Fibroblast of skin of left biceps (primary cell): ENCODE measurements around the gene TBX4.
"Not testable (repeated sequence)": the region's sequence is repeated elsewhere in the genome, so short reads cannot be mapped to it uniquely, and the experiment has no call there.

Experiments used
- DNase-seq, 2 experiments: peaks; one replicate each; pipeline ENCODE4 v3.0.0-alpha.2; 2013; ENCODE audit warnings: low read depth in 2 of 2

Gene TBX4

DNA sequence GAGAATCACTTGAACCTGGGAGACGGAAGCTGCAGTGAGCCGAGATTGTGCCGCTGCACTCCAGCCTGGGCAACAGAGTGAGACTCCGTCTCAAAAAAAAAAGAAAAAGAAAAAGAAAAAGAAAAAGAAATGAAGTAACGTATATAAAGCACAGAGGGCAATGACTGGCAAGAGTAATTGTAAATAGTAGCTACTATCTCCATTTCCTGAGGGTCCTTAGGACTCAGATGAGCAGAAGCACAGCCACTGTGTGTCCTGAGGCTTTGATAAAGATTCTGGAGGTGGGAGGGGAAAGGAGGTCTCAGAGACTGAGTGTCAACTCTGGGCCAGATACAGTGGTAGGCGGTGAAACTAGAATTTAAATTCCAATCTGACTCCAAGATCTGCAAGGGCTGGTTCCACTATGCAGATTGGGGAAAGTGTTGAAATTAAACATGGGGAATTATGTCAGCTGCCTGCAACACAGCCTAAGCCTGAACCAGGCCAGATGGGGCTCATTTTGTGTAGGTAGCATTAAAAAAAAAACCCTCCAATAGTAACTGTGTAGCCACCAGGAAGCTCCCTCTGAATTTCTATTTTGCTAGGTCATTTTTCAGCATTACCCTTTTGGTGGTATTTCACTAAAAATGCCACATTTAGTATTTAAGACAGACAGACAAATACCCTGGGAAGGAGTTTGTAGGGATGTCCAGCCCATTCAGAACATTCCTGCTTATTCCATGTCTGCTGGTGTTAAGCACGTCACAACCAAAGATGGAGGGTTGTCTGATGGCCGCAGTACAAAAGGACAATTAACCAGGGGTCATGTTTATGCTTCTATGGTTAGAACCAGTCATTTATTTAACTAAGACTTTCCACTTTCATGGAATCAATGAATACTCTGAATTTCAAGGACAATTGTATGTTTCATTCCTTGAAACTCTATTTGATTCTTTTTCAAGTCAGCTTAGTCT is 46.1 kb downstream of the TBX4 start:
- DNase-seq: no peak

DNA sequence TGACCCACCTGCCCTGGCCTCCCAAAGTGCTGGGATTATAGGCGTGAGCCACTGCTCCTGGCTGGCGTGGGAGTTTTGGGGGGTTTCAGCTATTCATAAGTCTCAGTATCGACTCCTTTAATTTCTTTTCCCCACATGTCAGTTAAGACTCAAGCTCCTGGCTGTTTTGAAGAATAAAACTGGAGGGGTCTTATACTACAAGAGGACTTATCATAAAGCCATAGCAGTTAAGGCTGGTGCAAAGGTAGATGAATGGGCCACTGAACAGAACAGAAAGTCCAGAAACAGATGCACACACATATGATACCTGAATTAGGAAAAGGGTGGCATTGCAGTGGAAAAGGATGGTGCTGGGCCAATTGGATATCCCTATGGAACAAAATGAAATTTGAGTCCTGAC is 47.4 kb downstream of the TBX4 start:
- DNase-seq: no peak

- DNase-seq: no peak
These were observed 48.1 kb downstream of the TBX4 start for GRCh38 chr17:61500287-61500686.

GRCh38 chr17:61502292-61502691 is 50.1 kb downstream of the TBX4 start:
- no peak for DNase-seq

- DNase-seq: no peak
These were observed 51.7 kb downstream of the TBX4 start for GRCh38 chr17:61503961-61504360.

DNA sequence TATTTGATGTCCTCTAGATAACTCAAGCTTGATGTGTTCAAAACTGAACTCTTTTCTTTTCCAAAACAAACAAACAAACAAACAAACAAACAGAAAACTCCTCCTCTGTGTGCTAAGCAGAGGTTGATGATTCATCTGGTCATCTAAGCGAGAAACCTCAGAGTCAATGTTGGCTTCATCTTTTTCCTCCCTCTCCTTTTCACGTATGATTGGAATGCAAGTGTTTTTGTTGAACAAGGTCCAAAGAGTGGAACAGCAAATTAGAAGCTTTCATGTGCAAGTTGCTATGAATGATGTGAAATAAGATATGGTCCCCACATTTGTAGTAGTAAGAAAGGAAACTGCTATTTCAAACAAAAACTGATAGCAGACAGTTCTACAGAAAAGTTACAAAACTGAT is 52.5 kb downstream of the TBX4 start:
- peak; percentile 53 to 54 for DNase-seq

DNA sequence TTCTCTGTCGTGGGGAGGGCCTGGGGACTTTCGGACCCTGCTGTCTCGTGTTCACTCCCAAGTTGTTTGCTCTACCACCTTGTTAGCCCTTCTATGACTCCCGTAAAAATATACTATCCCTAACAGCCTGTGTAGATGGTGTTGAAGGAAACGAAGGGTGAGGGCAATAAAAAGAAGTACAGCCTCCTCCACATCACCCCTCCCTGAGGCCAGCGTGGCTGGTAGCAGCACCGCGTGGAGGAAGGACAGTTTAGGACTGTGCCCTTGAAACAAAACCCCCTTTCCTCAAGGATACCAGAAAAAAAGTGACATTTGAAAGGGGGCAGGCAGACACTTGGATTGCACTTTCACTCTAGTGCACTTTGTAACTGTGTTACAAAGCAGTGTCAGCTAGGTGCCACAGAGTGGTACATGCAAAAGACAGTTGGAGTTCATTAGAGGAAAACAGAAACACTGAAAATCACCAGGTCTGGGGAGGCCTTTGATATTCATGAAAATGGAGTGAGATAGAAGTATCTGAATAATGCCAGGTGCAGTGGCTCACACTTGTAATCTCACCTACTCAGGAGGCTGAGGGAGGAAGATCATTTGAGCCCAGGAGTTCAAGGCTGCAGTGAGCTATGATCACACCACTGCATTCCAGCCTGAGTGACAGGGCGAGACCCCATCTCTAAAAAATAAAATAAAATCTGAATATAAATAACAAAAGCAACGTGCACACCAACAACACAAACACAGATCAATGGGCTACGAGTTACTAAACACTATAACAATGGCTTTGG is 53.8 kb downstream of the TBX4 start:
- no peak for DNase-seq

- no peak for DNase-seq
These were observed 55.3 kb downstream of the TBX4 start for GRCh38 chr17:61507383-61508066.

DNA sequence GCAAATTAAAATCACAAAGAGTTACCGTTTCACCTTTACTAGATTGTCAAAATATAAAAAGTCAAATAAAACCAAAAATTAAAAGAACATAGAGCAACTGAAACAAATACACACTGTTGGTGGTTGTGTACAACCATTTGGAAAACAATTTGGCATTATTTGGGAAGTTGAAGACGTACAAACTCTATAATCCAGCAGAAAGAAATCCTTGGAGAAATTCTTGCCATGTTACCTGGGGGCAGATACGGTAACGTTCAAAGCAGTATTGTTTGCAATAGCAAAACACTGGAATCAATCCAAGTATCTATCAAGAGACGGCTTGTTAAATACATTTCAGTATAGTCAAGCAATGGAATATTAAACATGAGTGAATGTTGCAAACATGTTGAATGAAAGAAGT is 56.7 kb downstream of the TBX4 start:
- DNase-seq: no peak

DNA sequence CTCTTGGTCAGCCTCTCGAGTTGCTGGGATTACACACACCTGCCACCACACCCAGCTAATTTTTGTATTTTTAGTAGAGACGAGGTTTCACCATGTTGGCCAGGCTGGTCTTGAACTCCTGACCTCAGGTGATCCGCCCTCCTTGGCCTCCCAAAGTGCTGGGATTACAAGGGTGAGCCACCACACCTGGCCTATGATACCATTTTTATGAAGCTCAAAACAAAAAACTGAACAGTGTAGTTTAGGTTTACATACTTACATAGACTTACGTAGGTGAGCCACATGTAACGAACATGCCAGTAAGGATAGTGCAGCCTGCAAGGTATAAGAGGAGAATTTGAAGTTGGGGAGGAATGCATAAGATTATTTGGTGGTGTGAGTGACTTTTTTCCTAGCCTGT is 57.2 kb downstream of the TBX4 start:
- not testable (repeated sequence) for DNase-seq

GRCh38 chr17:61510237-61510636 is 58.0 kb downstream of the TBX4 start:
- no peak for DNase-seq

GRCh38 chr17:61510991-61511390 is 58.8 kb downstream of the TBX4 start:
- no peak for DNase-seq

DNA sequence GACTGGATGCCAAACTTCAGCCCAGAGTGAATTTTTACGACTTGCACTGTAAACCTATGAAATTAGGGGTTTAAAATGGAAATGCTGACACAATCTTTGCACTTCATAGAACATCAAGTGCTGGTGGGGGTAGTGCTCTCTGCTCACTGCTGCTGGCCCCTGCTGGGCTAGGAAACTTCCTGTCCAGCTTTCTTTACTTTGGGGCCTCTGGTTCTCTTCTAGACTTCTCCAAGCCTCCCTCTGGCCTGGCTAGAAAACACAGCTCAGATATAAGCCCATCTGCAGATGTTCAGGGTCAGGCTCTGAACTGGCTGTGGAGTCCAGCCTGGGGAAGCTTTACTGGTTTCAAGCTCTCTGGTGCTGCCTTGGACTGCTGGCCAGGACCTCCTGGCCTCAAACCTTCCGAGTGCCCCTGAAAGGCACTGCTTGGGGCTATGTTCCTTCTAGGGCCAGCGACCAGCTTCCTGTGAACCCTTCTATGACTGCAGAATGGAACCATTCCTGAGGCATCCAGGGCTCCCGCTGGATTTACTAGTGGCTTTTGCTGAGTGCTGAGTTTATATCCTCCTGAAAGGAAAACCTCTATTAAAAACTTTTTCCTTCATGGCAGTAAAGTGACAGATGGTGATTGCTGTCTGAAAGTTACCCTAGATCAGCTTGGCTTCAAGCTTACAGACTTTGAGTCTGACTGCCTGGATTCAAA is 59.4 kb downstream of the TBX4 start:
- no peak for DNase-seq

DNA sequence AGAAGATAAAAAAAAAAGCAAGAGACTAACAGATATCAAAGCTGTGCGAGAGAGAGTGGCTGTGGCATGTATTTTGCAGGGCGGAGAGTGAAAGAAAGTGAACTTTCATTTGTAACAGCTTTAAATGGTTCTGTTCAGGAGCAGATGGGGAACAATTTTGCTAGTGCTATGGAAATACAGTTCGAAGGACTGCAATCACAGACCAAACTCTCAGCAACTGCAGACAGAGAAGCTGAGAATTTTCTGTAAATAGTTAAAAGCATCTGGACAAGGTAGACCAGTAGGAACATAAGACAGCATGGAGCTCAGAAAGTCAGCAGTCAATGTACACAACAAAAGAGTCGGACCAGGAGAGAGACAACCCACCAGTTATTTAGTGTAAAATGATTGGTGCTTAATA is 62.3 kb downstream of the TBX4 start:
- no peak for DNase-seq

GRCh38 chr17:61517265-61517664 is 65.0 kb downstream of the TBX4 start:
- no peak for DNase-seq

- no peak for DNase-seq
These were observed 65.8 kb downstream of the TBX4 start for GRCh38 chr17:61517843-61518606.

DNA sequence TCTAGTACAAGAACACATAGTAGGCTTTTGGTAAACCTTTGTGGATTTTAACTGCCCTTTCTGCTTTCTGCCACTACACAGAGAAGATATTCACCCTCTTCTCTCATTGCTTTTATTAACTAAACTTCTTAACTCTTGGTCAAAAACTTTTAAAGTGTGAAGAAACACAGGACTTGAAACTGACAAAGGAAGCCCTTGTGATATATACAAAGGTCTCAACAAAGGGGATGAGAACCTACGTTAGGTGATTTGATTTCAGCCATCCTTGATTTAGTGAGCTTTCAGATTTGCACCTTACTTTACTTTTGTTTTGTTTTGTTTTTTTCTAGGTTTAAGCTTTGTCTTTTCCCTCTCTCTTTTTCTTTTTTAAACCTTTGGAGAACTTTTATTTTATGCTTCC is 66.9 kb downstream of the TBX4 start:
- no peak for DNase-seq

GRCh38 chr17:61519754-61520440 is 67.7 kb downstream of the TBX4 start:
- DNase-seq: no peak

GRCh38 chr17:61520897-61521296 is 68.7 kb downstream of the TBX4 start:
- no peak for DNase-seq

DNA sequence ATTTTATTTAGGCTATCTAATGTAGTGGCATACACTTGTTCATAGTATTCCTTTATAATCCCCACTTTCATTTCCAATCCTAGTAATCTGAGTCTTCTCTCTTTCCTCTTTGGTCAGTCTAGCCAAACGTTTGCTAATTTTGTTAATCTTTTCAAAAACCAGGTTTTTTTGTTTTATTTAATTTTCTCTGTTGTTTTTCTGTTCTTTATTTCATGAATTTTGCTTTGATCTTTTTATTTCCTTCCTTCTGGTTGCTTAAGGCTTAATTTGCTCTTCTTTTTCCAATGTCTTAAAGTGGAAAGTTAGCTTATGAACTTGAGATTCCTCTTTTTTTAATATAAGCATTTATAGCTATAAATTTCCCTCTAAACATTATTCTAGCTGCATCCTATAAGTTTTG is 69.9 kb downstream of the TBX4 start:
- DNase-seq: no peak
